AG10803 (cell line): ENCODE data around the gene RNASEH2C.

Experiments used
- DNase-seq: peaks from one replicate; pipeline ENCODE4 v3.0.0; 2010; ENCODE audit warnings: low read depth
- H3K4me3 ChIP-seq: 2 replicates; pipeline ENCODE4 v1.5.1; 2011; ENCODE audit warnings: mild to moderate bottlenecking, low read length, control low read depth
- CTCF ChIP-seq: conservative IDR thresholded peaks from 2 replicates; pipeline ENCODE4 v1.5.1; 2011; ENCODE audit warnings: mild to moderate bottlenecking, low read length, control low read depth, inconsistent platforms

Gene RNASEH2C

GRCh38 chr11:65716774-65717405 lies 3.7 kb downstream of the RNASEH2C start:
- no peak overlapping the region for H3K4me3 ChIP-seq
- no peak for DNase-seq
- TF ChIP-seq CTCF, result no peak

GRCh38 chr11:65716302-65716701 lies 4.3 kb downstream of the RNASEH2C start:
- H3K4me3 ChIP-seq, result no peak overlapping the region
- no peak for TF ChIP-seq CTCF
- DNase-seq, result no peak

DNA sequence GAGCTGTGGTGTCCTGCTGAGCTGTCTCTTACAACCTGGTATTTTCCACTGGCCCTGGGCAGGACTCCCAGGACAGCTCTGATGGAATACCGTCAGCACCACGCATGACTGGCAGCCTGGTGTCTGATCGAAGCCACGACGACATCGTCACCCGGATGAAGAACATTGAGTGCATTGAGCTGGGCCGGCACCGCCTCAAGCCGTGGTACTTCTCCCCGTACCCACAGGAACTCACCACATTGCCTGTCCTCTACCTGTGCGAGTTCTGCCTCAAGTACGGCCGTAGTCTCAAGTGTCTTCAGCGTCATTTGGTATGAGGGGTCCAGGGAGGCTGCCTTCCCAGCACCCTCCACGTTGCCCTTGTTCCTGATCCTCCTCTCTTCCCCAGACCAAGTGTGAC lies 6.2 kb downstream of the RNASEH2C start:
- DNase-seq, result no peak
- H3K4me3 ChIP-seq, result no peak overlapping the region
- TF ChIP-seq CTCF, result no peak

- DNase-seq, result no peak
- TF ChIP-seq CTCF, result no peak
- H3K4me3 ChIP-seq, result peak overlapping the region; percentile 88
Measured at GRCh38 chr11:65713212-65713969, 7.2 kb downstream of the RNASEH2C start.

GRCh38 chr11:65712633-65713076 lies 7.9 kb downstream of the RNASEH2C start:
- H3K4me3 ChIP-seq, result peak overlapping the region; percentile 88
- TF ChIP-seq CTCF, result no peak
- no peak for DNase-seq

DNA sequence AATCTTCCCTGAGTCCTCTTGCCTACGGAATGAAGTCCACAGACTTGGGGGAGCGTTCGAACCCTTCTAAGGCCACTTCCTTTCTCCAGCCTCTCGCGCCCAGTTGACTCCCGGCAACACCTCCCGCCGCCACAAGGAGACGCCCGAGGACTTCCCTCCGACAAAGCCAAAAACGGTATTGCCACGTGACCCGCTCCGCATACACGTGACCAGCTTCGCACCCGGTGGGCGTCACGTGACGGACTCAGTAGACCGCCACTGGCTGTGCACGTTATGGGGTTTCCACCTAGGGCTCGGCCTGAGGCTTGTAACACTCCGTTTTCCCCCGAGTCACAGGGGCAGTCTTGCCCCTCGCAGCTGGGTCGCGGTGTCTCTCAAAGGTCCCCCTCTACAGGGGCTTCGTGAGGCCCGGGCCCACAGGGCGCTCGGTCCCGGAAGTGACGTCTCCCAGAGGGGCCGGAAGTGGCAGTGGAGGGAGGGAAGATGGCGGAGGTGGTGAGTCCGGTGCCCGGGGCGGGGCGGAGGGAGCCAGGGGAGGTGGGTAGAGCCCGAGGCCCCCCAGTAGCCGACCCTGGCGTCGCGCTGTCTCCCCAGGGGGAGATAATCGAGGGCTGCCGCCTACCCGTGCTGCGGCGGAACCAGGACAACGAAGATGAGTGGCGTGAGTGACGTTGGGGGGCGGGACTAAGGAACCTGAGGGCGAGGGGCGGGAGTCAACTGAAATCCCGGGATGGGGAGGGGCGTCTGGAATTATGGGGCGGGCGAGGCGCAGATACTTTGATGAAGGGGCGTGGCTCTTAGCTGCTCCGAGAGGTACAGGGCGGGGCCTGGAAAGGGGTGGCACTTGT lies 8.6 kb downstream of the RNASEH2C start, which contains the start of gene KAT5:
Gene KAT5 (plus strand): TSS at position 468 of the 848 bp plus-strand sequence. CDS start 16 bp downstream, at position 484.
- peak; percentile 98 for DNase-seq
- peak within 1 kb of the TSS; percentile 88 for H3K4me3 ChIP-seq
- TF ChIP-seq CTCF, result peak; percentile 92
